HFF-Myc (cell line): Measurements from ENCODE around the gene SNX30.

Experiments used
- DNase-seq: peaks from one replicate; pipeline ENCODE4 v3.0.0-alpha.2; 2011; ENCODE audit warnings: low read depth; ENCODE audit errors: extremely low read depth
- H3K4me3 ChIP-seq: replicated peaks from 2 replicates; pipeline ENCODE4 v1.5.1; 2011; ENCODE audit warnings: low read depth, mild to moderate bottlenecking, control low read depth, low read length
- TF ChIP-seq, protein P1 (sequence below): IDR thresholded peaks from 2 replicates; pipeline ENCODE4 v1.5.1; 2012; ENCODE audit warnings: mild to moderate bottlenecking, low read depth, low read length, control low read depth; ENCODE audit errors: missing control alignments

Gene SNX30

DNA sequence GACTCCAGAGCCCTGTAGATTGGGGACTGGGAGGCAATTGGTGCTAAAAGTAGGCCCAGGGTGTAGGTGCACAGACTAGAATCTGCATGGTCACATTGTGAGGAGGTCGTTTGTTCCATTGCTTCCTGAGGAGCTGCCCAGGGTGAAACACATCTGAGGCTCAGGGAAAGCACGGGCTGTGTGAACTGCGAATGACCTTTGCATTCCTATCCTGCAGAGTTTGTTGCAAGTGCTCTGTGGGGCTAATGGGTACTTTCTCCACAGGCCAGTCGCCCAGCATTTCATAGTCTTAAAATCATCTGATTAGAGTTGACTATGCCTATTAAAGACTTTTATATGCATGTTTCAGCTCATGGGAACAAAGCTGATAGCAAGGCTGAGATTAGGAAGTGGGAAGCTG lies 154.5 kb downstream of the SNX30 start:
- no peak overlapping the region for H3K4me3 ChIP-seq
- no peak for DNase-seq
- TF ChIP-seq, protein P1, sequence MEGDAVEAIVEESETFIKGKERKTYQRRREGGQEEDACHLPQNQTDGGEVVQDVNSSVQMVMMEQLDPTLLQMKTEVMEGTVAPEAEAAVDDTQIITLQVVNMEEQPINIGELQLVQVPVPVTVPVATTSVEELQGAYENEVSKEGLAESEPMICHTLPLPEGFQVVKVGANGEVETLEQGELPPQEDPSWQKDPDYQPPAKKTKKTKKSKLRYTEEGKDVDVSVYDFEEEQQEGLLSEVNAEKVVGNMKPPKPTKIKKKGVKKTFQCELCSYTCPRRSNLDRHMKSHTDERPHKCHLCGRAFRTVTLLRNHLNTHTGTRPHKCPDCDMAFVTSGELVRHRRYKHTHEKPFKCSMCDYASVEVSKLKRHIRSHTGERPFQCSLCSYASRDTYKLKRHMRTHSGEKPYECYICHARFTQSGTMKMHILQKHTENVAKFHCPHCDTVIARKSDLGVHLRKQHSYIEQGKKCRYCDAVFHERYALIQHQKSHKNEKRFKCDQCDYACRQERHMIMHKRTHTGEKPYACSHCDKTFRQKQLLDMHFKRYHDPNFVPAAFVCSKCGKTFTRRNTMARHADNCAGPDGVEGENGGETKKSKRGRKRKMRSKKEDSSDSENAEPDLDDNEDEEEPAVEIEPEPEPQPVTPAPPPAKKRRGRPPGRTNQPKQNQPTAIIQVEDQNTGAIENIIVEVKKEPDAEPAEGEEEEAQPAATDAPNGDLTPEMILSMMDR: no peak

DNA sequence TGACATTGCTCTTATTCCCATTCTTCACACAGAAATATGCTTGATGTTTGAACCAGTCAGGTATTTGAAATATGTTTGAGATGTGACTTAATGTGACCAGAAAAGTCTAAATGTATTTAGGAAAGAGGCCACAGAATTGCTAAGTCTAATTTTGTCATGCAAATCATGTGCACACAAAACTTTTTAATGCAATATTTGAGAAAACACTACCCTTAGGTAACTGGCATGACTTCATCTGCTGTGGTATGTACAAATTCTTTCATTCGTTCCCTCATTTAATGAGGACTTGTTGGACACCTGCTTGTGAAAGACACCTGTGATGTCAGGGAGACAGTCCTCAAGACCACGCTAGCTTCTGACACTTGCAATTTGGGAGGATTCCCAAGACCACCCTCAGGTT lies 161.2 kb downstream of the SNX30 start:
- no peak overlapping the region for H3K4me3 ChIP-seq
- DNase-seq: no peak
- TF ChIP-seq, protein P1: no peak

DNA sequence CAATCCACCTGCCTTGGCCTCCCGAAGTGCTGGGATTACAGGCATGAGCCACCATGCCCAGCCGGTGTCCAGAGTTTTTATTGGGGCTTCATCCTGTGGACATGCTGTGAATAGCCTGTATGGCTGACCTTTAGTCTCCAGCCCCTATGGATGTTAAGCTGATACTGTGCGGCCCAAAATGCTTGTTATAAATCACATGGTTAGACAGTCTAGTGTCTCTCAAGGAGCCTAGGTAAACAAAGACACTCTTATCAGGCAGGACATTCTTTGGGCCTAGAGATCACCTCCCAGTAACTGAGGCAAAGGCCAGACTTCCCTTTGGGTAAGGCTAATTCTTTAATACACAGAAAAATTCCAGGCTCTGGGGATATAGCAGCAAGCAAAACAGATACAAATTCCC lies 162.1 kb downstream of the SNX30 start:
- DNase-seq: no peak
- TF ChIP-seq, protein P1: no peak
- H3K4me3 ChIP-seq: no peak overlapping the region

DNA sequence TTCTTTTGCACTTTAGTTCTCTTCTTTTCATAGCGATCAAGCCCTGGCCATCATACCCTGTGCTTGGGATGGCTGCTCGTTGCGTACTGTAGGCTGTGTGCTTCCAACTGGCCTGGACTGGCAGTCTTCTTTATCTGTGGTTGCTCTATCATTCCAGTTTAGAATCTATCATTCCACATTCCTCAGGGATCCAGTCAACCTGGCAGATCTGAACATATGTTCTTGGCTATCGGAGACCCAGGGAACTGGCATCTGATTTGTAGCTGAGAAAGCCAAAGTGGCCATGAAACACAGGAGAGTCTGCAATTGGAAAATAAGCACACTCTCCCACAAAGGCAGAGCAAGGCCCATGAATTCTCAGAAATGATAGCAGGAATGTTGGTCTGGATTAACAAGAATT lies 162.8 kb downstream of the SNX30 start:
- H3K4me3 ChIP-seq: no peak overlapping the region
- TF ChIP-seq, protein P1: no peak
- DNase-seq: no peak

DNA sequence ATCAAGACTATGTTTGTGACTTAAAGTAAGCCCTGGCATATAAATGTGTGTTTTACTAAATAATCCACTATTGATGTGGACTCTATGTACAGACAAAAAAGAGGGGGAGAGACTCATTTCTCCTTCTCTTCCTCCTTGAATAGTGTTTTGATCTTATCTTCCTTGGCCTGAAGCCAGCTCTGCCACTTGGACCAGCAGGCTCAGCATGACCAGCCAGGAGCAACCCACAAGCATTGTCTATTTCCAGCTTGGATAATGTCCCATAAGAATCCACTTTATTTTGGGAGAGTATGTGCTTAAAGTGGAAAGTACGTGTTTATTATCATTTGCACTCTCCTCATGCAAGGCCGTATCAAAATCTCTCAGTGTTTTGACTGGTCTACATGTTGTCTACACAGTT lies 164.0 kb downstream of the SNX30 start:
- TF ChIP-seq, protein P1: no peak
- H3K4me3 ChIP-seq: no peak overlapping the region
- DNase-seq: no peak

DNA sequence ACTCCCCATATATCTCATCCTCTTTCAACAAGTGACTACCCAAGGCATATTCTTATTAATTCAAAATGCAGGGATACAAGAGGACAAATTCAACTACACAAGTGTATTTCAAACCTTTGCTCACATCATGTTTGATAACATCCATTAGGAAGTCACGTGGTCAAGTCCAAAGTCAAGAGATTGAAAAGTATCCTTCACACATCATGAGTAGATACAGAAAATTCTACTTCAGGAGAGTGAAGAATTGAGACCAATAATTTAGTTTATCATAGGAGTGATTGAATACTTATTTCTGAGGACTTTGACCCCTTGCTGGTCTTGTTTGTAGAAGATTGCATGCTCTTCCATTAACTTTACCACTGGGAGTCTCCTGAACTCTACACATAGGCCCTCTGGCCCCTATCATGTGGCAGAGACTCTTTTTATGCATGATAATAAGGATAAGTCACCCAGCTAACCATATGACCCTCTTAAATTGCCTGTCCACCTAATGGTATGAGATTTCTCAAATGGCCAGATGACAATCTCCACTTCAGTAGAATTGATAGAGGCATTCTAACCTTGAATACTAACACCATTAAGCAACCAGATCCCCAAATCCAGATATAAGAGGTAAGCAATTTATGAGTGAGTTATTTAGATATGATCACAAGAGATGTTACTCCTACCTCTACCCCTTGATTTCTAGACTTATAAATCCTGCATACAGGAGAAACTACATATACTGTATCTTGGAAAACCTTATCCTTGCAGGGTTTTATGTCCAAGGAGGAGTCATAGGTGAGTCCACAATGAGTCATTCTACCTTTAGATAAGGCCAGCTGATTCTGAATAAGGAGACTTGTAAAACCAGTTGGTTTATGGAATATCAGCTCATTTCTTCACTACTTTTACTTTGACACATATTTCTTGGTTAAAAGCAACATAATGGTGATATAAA lies 166.8 kb downstream of the SNX30 start:
- no peak for DNase-seq
- TF ChIP-seq, protein P1: no peak

More for the DNA sequence above, 166.8 kb downstream of the SNX30 start:
- H3K4me3 ChIP-seq: no peak overlapping the region
